Right atrium auricular region (tissue), 2 donors: Measurements from ENCODE around the gene PKP3. TPM values are rescaled to one million over a fixed set of nuclear protein-coding genes. Genes with fewer than 3 reads are reported as not detected.

Experiments
- DNase-seq: peaks from one replicate; pipeline ENCODE4 v3.0.0-alpha.2; 2019; ENCODE audit warnings: low spot score
- H3K27ac ChIP-seq, 2 donors: fragments of 200-600 bp; sonication (generic); 1 replicate in 1 of 2; 2 replicates in 1 of 2; pipeline ENCODE4 v1.5.1; 2016 to 2019
- H3K27me3 ChIP-seq, 2 donors: fragments of 200-600 bp; sonication (generic); one replicate each; pipeline versions ENCODE4 v1.5.1 to v1.6.0; 2017 to 2019
- H3K36me3 ChIP-seq: fragments of 200-600 bp; sonication (generic); one replicate; pipeline ENCODE4 v1.5.1; 2016
- H3K4me1 ChIP-seq, 2 donors: fragments of 200-600 bp; sonication (generic); one replicate each; pipeline versions ENCODE4 v1.5.1 to v1.6.0; 2017 to 2019
- H3K4me3 ChIP-seq, 2 donors: fragments of 200-600 bp; sonication (generic); 1 replicate in 1 of 2; 2 replicates in 1 of 2; pipeline ENCODE4 v1.5.1; 2017 to 2019; ENCODE audit warnings: mild to moderate bottlenecking in 1 of 2, moderate library complexity in 1 of 2
- H3K9me3 ChIP-seq, 2 donors: fragments of 200-600 bp; sonication (generic); one replicate each; pipeline ENCODE4 v1.5.1; 2019
- total RNA-seq, 2 donors: library from RNA; depleted of rRNA; stranded (reverse); fragments of >200 nt; gene quantifications; one replicate each; pipeline ENCODE4 v1.1.0, GENCODE V29; 2016
- TF ChIP-seq, protein P1 (sequence below), 2 donors: fragments of 200-600 bp; sonication (generic); IDR thresholded peaks; one replicate each; pipeline ENCODE4 v1.5.1; 2019; ENCODE audit warnings: antibody characterized with exemption in 2 of 2

Gene PKP3
- total RNA-seq, 2 donors from 2014 or later, result 0.43 to 1.0 TPM

DNA sequence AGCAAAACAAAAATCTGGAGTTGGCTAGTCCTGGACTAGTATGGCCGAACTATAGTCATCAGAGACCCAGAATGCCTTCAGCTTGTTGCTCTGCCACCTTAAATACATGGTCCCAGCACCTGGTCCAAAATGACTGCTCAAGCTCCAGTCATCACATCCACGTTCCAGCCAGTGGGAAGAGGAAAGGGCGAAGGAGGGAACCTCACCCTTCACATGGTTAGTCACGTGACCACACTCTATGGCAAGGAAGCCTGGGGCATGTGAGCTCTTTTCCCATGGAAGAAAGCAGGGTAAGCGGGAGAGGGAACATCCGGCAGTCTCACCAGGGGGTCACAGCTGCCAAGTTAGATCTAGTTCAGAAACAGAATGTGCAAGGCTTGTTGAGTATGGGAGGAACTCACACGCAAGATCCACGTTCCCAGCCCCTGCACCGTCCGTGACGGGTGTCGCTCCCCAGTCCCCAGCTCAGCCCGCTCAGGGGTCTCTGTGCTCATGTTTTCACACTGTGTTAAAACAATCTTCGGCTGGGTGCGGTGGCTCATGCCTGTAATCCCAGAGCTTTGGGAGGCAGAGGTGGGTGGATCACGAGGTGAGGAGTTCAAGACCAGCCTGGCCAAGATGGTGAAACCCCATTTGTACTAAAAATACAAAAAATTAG is 49.7 kb downstream of the PKP3 start:
- Histone ChIP-seq H3K4me3 (no peak overlapping the region), H3K4me1 (peaks cover 0 to 20% of the 10 kb centered on the region in 2 donors), H3K36me3 (no peaks in the 10 kb centered on the region), H3K27me3 (peaks cover 0 to 6% of the 10 kb centered on the region in 2 donors), H3K27ac (no peak overlapping the region), H3K9me3 (no peaks in the 10 kb centered on the region)
- TF ChIP-seq, protein P1, sequence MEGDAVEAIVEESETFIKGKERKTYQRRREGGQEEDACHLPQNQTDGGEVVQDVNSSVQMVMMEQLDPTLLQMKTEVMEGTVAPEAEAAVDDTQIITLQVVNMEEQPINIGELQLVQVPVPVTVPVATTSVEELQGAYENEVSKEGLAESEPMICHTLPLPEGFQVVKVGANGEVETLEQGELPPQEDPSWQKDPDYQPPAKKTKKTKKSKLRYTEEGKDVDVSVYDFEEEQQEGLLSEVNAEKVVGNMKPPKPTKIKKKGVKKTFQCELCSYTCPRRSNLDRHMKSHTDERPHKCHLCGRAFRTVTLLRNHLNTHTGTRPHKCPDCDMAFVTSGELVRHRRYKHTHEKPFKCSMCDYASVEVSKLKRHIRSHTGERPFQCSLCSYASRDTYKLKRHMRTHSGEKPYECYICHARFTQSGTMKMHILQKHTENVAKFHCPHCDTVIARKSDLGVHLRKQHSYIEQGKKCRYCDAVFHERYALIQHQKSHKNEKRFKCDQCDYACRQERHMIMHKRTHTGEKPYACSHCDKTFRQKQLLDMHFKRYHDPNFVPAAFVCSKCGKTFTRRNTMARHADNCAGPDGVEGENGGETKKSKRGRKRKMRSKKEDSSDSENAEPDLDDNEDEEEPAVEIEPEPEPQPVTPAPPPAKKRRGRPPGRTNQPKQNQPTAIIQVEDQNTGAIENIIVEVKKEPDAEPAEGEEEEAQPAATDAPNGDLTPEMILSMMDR (IDR thresholded peaks at IDR 0.05), result no peak
- no peak for DNase-seq

DNA sequence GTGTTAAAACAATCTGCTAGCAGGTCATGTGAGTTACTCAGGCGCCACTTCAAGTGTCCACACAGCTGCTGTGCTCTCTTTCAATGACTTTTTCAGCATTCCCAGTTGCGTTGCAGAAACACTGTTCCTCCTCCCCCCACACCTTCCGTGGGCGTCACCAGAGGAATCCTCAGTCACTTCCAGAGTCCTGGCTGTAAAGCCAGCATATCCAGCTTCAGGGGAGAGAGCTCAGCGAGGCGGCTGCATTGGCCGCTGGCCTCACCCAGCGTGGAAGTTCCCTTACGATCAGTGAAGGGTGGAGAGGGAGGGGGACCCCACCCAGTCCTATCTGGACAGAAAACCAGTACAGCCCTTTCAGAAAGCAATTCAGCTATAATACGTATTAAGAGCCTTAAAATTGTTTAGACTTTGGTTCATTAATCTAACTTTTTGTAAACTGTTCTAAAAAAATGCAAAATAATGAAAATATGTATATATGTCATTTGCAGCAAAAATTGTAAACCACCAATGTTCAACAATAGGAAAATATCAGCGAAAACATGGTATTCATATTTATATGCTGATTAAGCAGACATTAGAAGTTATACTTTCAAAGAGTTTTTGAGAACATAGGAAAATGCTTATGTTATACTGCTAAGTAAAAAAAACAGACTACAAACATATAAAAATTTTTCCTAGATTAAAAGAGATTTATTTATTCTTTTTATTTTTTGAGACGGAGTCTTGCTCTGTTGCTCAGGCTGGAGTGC is 50.6 kb downstream of the PKP3 start:
- no peak overlapping the region for H3K27ac ChIP-seq
- peaks cover 0 to 6% of the 10 kb centered on the region in 2 donors for H3K27me3 ChIP-seq
- TF ChIP-seq, protein P1 (IDR thresholded peaks at IDR 0.05), result no peak
- H3K4me3 ChIP-seq, result no peak overlapping the region
- DNase-seq, result no peak
- no peaks in the 10 kb centered on the region for H3K9me3 ChIP-seq
- no peaks in the 10 kb centered on the region for H3K36me3 ChIP-seq
- peaks cover under 1 to 29% of the 10 kb centered on the region in 2 donors for H3K4me1 ChIP-seq

DNA sequence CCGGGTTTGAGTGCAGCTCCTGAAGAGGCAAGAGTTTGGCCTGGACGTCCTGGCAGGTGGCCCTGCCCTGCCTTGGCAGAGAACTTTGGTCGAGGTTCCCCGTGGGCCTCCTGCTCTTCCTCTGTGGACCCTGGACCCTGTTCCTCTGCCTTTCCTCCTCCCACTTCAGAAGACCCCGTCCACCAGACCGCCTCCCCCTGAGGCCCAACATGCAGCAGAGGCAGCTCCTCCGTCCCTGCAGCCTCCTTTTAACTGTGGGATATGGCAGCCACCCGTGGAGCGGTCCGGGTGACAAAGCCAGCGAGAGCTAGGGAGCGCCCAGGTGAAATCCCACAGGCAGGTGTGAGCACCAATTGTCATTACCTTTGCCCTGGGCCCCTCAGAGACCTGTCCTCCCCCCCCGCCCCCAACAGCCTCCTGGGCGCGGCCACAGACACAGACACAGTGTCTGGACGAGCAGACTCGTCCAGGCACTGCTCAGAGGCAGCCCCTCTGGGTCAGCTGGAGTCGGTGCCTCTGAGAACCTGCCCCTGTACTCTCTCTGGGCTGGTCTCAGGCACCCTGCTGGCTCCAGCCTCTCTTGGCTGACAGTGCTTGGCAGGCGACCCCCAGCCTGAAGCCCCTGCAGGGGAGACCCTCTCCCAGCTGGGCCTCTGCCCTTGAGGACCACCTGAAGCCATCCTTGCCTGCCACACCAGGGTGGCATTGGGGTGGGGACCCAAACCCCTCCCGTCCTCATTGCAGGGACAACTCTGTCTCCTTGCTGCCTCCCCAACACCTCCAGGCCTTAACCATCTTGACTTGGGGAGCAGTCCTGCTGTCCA is 52.0 kb downstream of the PKP3 start:
- Histone ChIP-seq H3K4me3 (no peak overlapping the region), H3K36me3 (no peaks in the 10 kb centered on the region), H3K9me3 (no peaks in the 10 kb centered on the region), H3K27ac (no peak overlapping the region), H3K27me3 (peaks cover 0 to 6% of the 10 kb centered on the region in 2 donors), H3K4me1 (peaks cover 4 to 37% of the 10 kb centered on the region in 2 donors)
- TF ChIP-seq, protein P1 (IDR thresholded peaks at IDR 0.05), result no peak
- DNase-seq, result no peak

DNA sequence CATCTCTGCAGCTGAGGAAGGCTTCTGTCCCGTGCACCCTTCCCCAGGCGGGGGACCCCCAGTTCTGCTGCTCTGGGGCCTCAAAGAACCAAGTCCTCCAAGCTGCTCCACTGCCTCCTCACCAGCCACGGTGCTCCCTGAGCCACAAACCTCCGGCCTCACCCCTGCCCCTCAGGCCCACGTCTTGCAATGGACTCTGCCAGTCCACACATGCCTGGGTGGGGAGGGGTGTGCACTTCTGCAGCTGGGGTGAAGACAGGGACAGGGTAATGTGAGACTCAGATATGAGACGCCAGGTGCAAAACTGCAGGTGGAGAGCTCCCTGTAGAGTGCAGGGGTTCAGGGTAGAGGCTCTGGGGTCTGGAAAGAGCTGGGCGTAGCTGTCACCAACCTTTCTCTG is 52.9 kb downstream of the PKP3 start:
- no peak overlapping the region for H3K4me3 ChIP-seq
- H3K4me1 ChIP-seq, result peaks cover 4 to 42% of the 10 kb centered on the region in 2 donors
- H3K36me3 ChIP-seq, result no peaks in the 10 kb centered on the region
- no peak overlapping the region for H3K27ac ChIP-seq
- H3K27me3 ChIP-seq, result peaks cover 0 to 6% of the 10 kb centered on the region in 2 donors
- TF ChIP-seq, protein P1 (IDR thresholded peaks at IDR 0.05), result no peak
- no peak for DNase-seq
- no peaks in the 10 kb centered on the region for H3K9me3 ChIP-seq

DNA sequence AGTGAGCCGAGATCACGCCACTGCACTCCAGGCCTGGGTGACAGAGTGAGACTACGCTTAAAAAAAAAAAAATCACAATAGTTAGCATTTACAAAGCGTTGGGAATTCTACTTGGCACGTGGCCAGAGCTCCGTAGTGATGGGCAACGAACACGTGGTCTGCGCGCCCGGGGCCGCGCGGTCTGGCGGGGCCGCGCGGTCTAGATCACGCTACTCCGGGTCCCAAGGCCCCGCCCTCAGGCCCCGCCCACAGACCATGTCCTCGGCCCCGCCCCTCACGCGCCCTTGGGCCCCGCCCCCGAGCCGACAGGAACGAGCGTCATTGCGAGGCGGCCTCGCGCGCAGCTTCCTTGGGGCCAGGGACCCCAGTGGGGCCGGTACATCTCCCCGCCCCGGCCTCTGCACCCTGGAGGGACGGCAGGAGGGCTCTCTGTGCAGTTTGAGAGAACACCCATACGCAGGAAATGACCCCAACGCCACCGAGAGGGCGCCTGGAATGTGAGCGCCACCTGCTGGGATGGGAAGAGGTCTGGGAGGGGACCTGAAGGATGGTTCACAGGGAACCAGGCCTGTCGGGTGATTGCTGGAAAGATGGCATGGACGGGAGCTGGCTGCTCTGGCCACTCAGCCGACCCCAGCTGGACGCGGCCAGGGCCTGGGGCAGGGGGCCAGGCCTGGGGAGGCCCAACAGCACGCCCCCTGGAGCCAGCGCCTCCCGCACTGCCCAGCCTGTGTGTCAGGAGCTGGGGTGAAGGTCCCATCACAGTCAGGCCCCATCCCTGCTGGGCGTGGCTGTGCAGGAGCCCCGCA is 54.1 kb downstream of the PKP3 start:
- Histone ChIP-seq H3K27ac (peak overlapping the region; percentile 91 to 93), H3K36me3 (peaks cover 4% of the 10 kb centered on the region), H3K4me3 (peak overlapping the region; percentile 53 to 57), H3K9me3 (no peaks in the 10 kb centered on the region), H3K4me1 (peaks cover 4 to 46% of the 10 kb centered on the region in 2 donors), H3K27me3 (no peaks in the 10 kb centered on the region)
- peak; percentile 96 for DNase-seq
- TF ChIP-seq, protein P1 (IDR thresholded peaks at IDR 0.05), result peak; percentile 62 to 91
